Breast epithelium (tissue), 4 donors: Measurements from ENCODE around the gene MATN4. TPM values are rescaled to one million over a fixed set of nuclear protein-coding genes. Genes with fewer than 3 reads are reported as not detected.

Experiments
- DNase-seq, 2 donors: peaks; one replicate each; pipeline ENCODE4 v3.0.0-alpha.2; 2019; ENCODE audit warnings: low spot score in 2 of 2
- H3K27ac ChIP-seq, 2 donors: fragments of 200-600 bp; sonication (generic) in 1 of 2; one replicate each; pipeline ENCODE4 v1.5.1; 2016 to 2019; ENCODE audit warnings: mild to moderate bottlenecking in 1 of 2
- H3K27me3 ChIP-seq, 2 donors: fragments of 200-600 bp; sonication (generic) in 1 of 2; one replicate each; pipeline versions ENCODE4 v1.5.1 to v1.6.0; 2017 to 2019; ENCODE audit warnings: control low read depth in 1 of 2, mild to moderate bottlenecking in 1 of 2
- H3K36me3 ChIP-seq: fragments of 200-600 bp; one replicate; pipeline ENCODE4 v1.5.1; 2019
- H3K4me1 ChIP-seq, 2 donors: fragments of 200-600 bp; sonication (generic); one replicate each; pipeline ENCODE4 v1.5.1; 2016 to 2019; ENCODE audit warnings: control low read depth in 1 of 2
- H3K4me3 ChIP-seq, 3 donors: fragments of 200-600 bp; sonication (generic); 1 replicate in 2 of 3; 2 replicates in 1 of 3; pipeline ENCODE4 v1.5.1; 2016 to 2019; ENCODE audit warnings: mild to moderate bottlenecking in 3 of 3, moderate library complexity in 2 of 3
- H3K9me3 ChIP-seq, 2 donors: fragments of 200-600 bp; sonication (generic) in 1 of 2; one replicate each; pipeline ENCODE4 v1.5.1; 2016 to 2019; ENCODE audit warnings: control low read depth in 1 of 2
- CTCF ChIP-seq, 3 donors: fragments of 450-650 bp; IDR thresholded peaks; one replicate each; pipeline ENCODE4 v1.5.1; 2016 to 2017; ENCODE audit warnings: antibody characterized with exemption in 3 of 3, mild to moderate bottlenecking in 3 of 3, moderate library complexity in 3 of 3
- POLR2A ChIP-seq: fragments of 450-650 bp; IDR thresholded peaks from one replicate; pipeline ENCODE4 v1.6.1; 2016; ENCODE audit warnings: antibody characterized with exemption, mild to moderate bottlenecking, moderate library complexity
- POLR2AphosphoS5 ChIP-seq, 3 donors: sonication (generic); formaldehyde crosslinking; IDR thresholded peaks; one replicate each; pipeline ENCODE4 v1.6.1; 2017; ENCODE audit warnings: antibody characterized with exemption in 3 of 3
- intact Hi-C: fragments of 100-400 bp; cut with DNase I; formaldehyde crosslinking; loops from one replicate; pipeline ENCODE4 v1.15.1; 2023; ENCODE audit warnings: low total_unique reads
- total RNA-seq, 3 donors: library from RNA; depleted of rRNA; stranded (reverse); fragments of >200 nt; gene quantifications; one replicate each; pipeline ENCODE4 v1.1.0, GENCODE V29; 2016

Gene MATN4
- total RNA-seq, 3 donors from 2014 or later: 0.33 to 1.6 TPM; not detected in 1

DNA sequence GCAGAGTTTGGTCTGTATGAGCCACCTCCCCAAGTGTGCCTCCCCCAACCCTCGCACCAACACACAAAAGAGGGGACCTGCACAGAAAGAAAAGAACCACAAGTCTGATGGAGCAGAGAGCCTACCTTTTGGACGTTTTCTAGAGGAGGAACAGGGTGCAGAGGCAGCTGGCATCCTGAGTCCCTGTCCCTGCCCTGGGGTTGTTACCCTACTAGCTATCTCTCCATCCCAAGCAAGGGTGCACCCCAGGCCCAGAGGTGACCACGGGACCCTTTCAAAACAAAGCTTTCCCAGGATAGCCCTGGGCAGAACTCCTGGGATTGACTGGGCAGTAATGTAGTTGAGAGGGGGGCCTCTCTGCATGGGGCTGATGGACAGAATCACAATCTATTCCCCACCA is 9.7 kb upstream of the MATN4 start:
- TF ChIP-seq POLR2AphosphoS5 (IDR thresholded peaks at IDR 0.05) (no peak), CTCF (IDR thresholded peaks at IDR 0.05) (no peak), POLR2A (no peak)
- Histone ChIP-seq H3K27ac (no peak overlapping the region), H3K4me3 (no peak overlapping the region), H3K27me3 (peaks cover 3 to 26% of the 10 kb centered on the region in 2 donors), H3K4me1 (no peaks in the 10 kb centered on the region), H3K9me3 (no peaks in the 10 kb centered on the region), H3K36me3 (no peaks in the 10 kb centered on the region)
- no peak for DNase-seq
- intact Hi-C loops: loop anchor here (10.0 kb wide), 1 partner anchor 457 kb away; no protein-coding TSS in a partner anchor

GRCh38 chr20:45316150-45317080 is 8.3 kb upstream of the MATN4 start:
- Histone ChIP-seq H3K27ac (no peak overlapping the region), H3K4me3 (no peak overlapping the region), H3K36me3 (no peaks in the 10 kb centered on the region), H3K4me1 (no peaks in the 10 kb centered on the region), H3K9me3 (no peaks in the 10 kb centered on the region), H3K27me3 (peaks cover 3 to 33% of the 10 kb centered on the region in 2 donors)
- intact Hi-C loops: loop anchor here (10.0 kb wide), 1 partner anchor 458 kb away; no protein-coding TSS in a partner anchor
- TF ChIP-seq CTCF (IDR thresholded peaks at IDR 0.05): no peak
- TF ChIP-seq POLR2AphosphoS5 (IDR thresholded peaks at IDR 0.05): no peak
- no peak for TF ChIP-seq POLR2A
- DNase-seq: no peak

GRCh38 chr20:45315672-45316071 is 7.6 kb upstream of the MATN4 start:
- Histone ChIP-seq H3K27ac (no peak overlapping the region), H3K9me3 (no peaks in the 10 kb centered on the region), H3K4me1 (no peaks in the 10 kb centered on the region), H3K27me3 (peaks cover 3 to 33% of the 10 kb centered on the region in 2 donors), H3K4me3 (no peak overlapping the region), H3K36me3 (no peaks in the 10 kb centered on the region)
- intact Hi-C loops: loop anchor here (10.0 kb wide), 1 partner anchor 459 kb away; no protein-coding TSS in a partner anchor
- TF ChIP-seq POLR2AphosphoS5 (IDR thresholded peaks at IDR 0.05) (no peak), CTCF (IDR thresholded peaks at IDR 0.05) (no peak), POLR2A (no peak)
- no peak for DNase-seq

DNA sequence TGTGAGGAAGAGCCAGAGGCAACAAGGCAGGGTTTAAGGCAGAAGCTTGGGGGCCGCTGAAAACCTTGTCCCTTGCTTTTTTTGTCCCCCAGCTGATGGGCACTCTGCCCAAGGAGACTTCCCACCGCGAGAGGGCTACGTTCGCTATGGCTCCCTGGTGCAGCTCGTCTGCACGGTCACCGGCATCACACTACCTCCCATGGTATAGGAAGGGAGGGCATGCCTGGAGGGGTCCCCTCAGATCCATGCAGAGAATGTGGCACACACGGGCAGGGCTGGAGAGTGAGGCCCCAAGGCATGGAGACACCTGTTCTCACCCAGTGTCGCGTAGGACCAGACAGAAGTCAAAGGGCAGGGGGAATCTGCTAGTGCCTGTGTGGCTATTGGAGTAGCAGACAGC is 5.8 kb upstream of the MATN4 start:
- DNase-seq: no peak
- Histone ChIP-seq H3K27me3 (peaks cover 3 to 33% of the 10 kb centered on the region in 2 donors), H3K4me3 (no peak overlapping the region), H3K9me3 (no peaks in the 10 kb centered on the region), H3K36me3 (no peaks in the 10 kb centered on the region), H3K4me1 (no peaks in the 10 kb centered on the region), H3K27ac (no peak overlapping the region)
- TF ChIP-seq CTCF (IDR thresholded peaks at IDR 0.05) (no peak), POLR2A (no peak), POLR2AphosphoS5 (IDR thresholded peaks at IDR 0.05) (no peak)
- intact Hi-C loops: loop anchor here (10.0 kb wide), 1 partner anchor 461 kb away; no protein-coding TSS in a partner anchor
